ENCODE data around the gene CLCNKA.

DNA sequence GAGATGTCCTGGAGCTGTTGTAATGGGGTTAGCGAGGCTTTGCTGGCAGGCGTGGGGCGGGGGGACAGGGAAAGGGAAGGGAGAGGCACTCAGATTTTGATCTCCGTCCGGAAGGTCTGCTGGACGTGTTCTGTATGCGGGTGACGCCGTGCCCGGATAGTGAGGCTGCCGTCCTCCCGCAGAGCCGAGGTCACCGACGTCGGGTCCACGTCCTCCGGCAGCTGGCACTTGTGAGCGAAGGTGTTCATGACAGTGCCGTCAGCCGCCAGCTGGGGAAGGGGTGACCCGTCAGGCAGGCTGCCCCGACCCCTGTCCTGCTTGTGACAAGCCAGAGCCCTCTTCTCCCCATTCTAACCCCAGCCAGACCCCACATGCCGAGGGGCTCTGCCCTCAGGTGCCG lies 6.3 kb upstream of the CLCNKA start:
- TF ChIP-seq, protein P1, sequence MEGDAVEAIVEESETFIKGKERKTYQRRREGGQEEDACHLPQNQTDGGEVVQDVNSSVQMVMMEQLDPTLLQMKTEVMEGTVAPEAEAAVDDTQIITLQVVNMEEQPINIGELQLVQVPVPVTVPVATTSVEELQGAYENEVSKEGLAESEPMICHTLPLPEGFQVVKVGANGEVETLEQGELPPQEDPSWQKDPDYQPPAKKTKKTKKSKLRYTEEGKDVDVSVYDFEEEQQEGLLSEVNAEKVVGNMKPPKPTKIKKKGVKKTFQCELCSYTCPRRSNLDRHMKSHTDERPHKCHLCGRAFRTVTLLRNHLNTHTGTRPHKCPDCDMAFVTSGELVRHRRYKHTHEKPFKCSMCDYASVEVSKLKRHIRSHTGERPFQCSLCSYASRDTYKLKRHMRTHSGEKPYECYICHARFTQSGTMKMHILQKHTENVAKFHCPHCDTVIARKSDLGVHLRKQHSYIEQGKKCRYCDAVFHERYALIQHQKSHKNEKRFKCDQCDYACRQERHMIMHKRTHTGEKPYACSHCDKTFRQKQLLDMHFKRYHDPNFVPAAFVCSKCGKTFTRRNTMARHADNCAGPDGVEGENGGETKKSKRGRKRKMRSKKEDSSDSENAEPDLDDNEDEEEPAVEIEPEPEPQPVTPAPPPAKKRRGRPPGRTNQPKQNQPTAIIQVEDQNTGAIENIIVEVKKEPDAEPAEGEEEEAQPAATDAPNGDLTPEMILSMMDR (IDR thresholded peaks at IDR 0.05 in 4 of 5, conservative IDR thresholded peaks at IDR 0.05 in 1 of 5) = no peak
- no peak for TF ChIP-seq POLR2A (IDR thresholded peaks at IDR 0.05)

All from gastrocnemius medialis (tissue), 4 donors.